HTR-8/SVneo (cell line): ENCODE measurements around the gene RAVER1.
"Not testable (repeated sequence)": the region's sequence is repeated elsewhere in the genome, so short reads cannot be mapped to it uniquely, and the experiment has no call there.

Source experiments
- DNase-seq: peaks from one replicate; pipeline ENCODE4 v3.0.0; 2011; ENCODE audit warnings: low spot score, mixed read lengths; ENCODE audit not compliant: insufficient read length
- FAIRE-seq: peaks from 2 replicates; lab custom pipeline; 2011; peaks lifted over from hg19 to GRCh38; lab: Jason Lieb, UNC

RAVER1 gene

GRCh38 chr19:10346509-10346908 is 13.2 kb upstream of the RAVER1 start:
- DNase-seq, result no peak
- no peak for FAIRE-seq

- FAIRE-seq (no peak), DNase-seq (no peak)
These were observed 11.5 kb upstream of the RAVER1 start for GRCh38 chr19:10344780-10345179.

- FAIRE-seq (no peak), DNase-seq (no peak)
These were observed 10.2 kb upstream of the RAVER1 start for GRCh38 chr19:10343495-10343894.

- DNase-seq (no peak), FAIRE-seq (no peak)
These were observed 6.6 kb upstream of the RAVER1 start for GRCh38 chr19:10339977-10340376.

GRCh38 chr19:10339380-10339960 is 6.1 kb upstream of the RAVER1 start, which contains the start of gene ICAM3:
Gene ICAM3 (minus strand): TSS chr19:10339624. CDS start chr19:10339614, 10 bp downstream.
- DNase-seq (no peak), FAIRE-seq (no peak)

- FAIRE-seq (no peak), DNase-seq (no peak)
These were observed 5.6 kb upstream of the RAVER1 start for GRCh38 chr19:10338940-10339339.

GRCh38 chr19:10336725-10337124 is 3.4 kb upstream of the RAVER1 start:
- not testable (repeated sequence) for DNase-seq, FAIRE-seq

GRCh38 chr19:10335352-10335985 is 2.1 kb upstream of the RAVER1 start:
- DNase-seq (no peak), FAIRE-seq (no peak)

GRCh38 chr19:10334588-10335351 is 1.4 kb upstream of the RAVER1 start:
- FAIRE-seq, result peak; percentile 95

GRCh38 chr19:10333758-10334587 is 644 bp upstream of the RAVER1 start:
- FAIRE-seq (no peak), DNase-seq (no peak)

More at GRCh38 chr19:10334588-10335351, 1.4 kb upstream of the RAVER1 start:
- peak; percentile 92 for DNase-seq

- FAIRE-seq (no peak), DNase-seq (no peak)
These were observed 968 bp downstream of the RAVER1 start for GRCh38 chr19:10332158-10332964.

GRCh38 chr19:10329555-10329954 is 3.8 kb downstream of the RAVER1 start:
- DNase-seq (no peak), FAIRE-seq (no peak)

- no peak for DNase-seq
- no peak for FAIRE-seq
These were observed 4.5 kb downstream of the RAVER1 start for GRCh38 chr19:10328558-10329429.

GRCh38 chr19:10327793-10328192 is 5.5 kb downstream of the RAVER1 start:
- DNase-seq (no peak), FAIRE-seq (no peak)

GRCh38 chr19:10325732-10326131 is 7.6 kb downstream of the RAVER1 start:
- FAIRE-seq (no peak), DNase-seq (no peak)

GRCh38 chr19:10321874-10322835 is 11.2 kb downstream of the RAVER1 start:
- FAIRE-seq (peak; percentile 54), DNase-seq (no peak)

- no peak for DNase-seq
- FAIRE-seq, result no peak
These were observed 11.9 kb downstream of the RAVER1 start for GRCh38 chr19:10321417-10321797.
